ENCODE measurements around the gene SRRM2. TPM values are rescaled to one million over a fixed set of nuclear protein-coding genes. Genes with fewer than 3 reads are reported as not detected.

Gene SRRM2
- total RNA-seq, 1 experiment from 2014 or later = 617 TPM

DNA sequence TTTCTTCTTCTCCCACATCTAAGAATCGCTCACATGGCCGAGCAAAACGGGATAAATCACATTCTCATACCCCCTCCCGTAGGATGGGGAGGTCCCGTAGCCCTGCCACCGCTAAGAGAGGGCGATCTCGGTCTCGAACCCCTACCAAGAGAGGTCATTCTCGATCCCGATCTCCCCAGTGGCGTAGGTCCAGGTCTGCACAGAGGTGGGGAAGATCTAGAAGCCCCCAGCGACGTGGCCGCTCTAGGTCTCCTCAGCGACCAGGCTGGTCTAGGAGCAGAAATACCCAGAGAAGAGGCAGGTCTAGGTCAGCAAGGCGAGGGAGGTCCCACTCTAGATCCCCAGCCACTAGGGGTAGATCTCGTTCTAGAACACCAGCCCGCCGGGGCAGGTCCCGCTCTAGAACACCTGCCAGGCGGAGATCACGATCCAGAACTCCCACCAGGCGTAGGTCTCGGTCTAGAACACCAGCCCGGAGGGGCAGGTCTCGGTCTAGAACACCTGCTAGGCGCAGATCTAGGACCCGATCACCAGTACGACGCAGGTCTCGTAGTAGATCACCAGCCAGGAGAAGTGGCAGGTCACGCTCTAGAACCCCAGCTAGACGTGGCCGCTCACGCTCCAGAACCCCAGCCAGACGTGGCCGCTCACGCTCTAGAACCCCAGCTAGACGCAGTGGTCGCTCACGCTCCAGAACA lies 9.6 kb downstream of the SRRM2 start:
- Histone ChIP-seq H3K36me3 (ENCODE audit: control insufficient read depth, insufficient read depth, low read length) (peaks cover 74% of the 10 kb centered on the region), H3K27ac (ENCODE audit: low read length) (no peak overlapping the region), H3K27me3 (ENCODE audit: control insufficient read depth, insufficient read depth, low read length) (no peaks in the 10 kb centered on the region), H3K4me1 (ENCODE audit: control insufficient read depth, insufficient read depth, low read length) (peaks cover 7% of the 10 kb centered on the region), H3K4me3 (ENCODE audit: low read depth in 2 of 2, low read length in 2 of 2) (no peak overlapping the region), H3K9me3 (ENCODE audit: control insufficient read depth, insufficient read depth, low read depth, low read length) (no peaks in the 10 kb centered on the region; the same call in 1 of the 2 replicates)
- in situ Hi-C loops (cut with HindIII; ENCODE audit: low pct_unique_long_range_greater_than_20kb, low sequenced_read_pairs) (no loop called here), intact Hi-C loops (cut with micrococcal nuclease; ENCODE audit: unreplicated experiment) (no loop called here)
- no TSS peak for BruUV-seq (replicated peaks)
- TF ChIP-seq TCF7L2 (IDR thresholded peaks at IDR 0.05; ENCODE audit: low read depth, low read length) (no peak), REST (IDR thresholded peaks at IDR 0.05; ENCODE audit: insufficient read depth in 1 of 2, low read depth in 2 of 2, low read length in 1 of 2) (no peak), SIN3A (IDR thresholded peaks at IDR 0.05; ENCODE audit: borderline replicate concordance, insufficient read depth, low read depth, low read length) (no peak), POLR2AphosphoS5 (IDR thresholded peaks at IDR 0.05; ENCODE audit: low read depth, low read length) (no peak)
- TF ChIP-seq, protein P1, sequence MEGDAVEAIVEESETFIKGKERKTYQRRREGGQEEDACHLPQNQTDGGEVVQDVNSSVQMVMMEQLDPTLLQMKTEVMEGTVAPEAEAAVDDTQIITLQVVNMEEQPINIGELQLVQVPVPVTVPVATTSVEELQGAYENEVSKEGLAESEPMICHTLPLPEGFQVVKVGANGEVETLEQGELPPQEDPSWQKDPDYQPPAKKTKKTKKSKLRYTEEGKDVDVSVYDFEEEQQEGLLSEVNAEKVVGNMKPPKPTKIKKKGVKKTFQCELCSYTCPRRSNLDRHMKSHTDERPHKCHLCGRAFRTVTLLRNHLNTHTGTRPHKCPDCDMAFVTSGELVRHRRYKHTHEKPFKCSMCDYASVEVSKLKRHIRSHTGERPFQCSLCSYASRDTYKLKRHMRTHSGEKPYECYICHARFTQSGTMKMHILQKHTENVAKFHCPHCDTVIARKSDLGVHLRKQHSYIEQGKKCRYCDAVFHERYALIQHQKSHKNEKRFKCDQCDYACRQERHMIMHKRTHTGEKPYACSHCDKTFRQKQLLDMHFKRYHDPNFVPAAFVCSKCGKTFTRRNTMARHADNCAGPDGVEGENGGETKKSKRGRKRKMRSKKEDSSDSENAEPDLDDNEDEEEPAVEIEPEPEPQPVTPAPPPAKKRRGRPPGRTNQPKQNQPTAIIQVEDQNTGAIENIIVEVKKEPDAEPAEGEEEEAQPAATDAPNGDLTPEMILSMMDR (IDR thresholded peaks at IDR 0.05) = no peak
- CTCF ChIA-PET = no interaction called here
- DNase-seq (ENCODE audit: low read depth, low spot score) (no peak), ATAC-seq (no peak)
- POLR2A ChIA-PET = no interaction called here

DNA sequence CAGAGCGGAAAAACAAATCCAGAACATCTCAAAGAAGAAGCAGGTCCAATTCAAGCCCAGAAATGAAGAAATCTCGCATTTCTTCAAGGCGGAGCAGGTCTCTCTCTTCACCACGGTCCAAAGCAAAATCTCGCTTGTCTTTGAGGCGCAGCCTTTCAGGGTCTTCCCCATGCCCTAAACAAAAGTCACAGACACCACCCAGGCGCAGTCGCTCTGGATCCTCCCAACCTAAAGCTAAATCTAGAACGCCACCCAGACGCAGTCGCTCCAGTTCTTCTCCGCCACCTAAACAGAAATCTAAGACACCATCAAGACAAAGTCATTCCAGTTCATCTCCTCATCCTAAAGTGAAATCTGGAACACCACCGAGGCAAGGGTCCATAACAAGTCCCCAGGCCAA lies 10.3 kb downstream of the SRRM2 start:
- in situ Hi-C loops (cut with HindIII; ENCODE audit: low pct_unique_long_range_greater_than_20kb, low sequenced_read_pairs) = no loop called here
- DNase-seq (ENCODE audit: low read depth, low spot score) = no peak
- H3K36me3 ChIP-seq (ENCODE audit: control insufficient read depth, insufficient read depth, low read length) = peaks cover 71% of the 10 kb centered on the region
- BruUV-seq (replicated peaks) = no TSS peak
- POLR2A ChIA-PET = no interaction called here
- no peaks in the 10 kb centered on the region for H3K27me3 ChIP-seq (ENCODE audit: control insufficient read depth, insufficient read depth, low read length)
- H3K4me3 ChIP-seq (ENCODE audit: low read depth in 2 of 2, low read length in 2 of 2) = no peak overlapping the region
- intact Hi-C loops (cut with micrococcal nuclease; ENCODE audit: unreplicated experiment) = no loop called here
- ATAC-seq = no peak
- CTCF ChIA-PET = no interaction called here
- H3K4me1 ChIP-seq (ENCODE audit: control insufficient read depth, insufficient read depth, low read length) = peaks cover 13% of the 10 kb centered on the region
- H3K27ac ChIP-seq (ENCODE audit: low read length) = no peak overlapping the region
- no peaks in the 10 kb centered on the region; the same call in 1 of the 2 replicates for H3K9me3 ChIP-seq (ENCODE audit: control insufficient read depth, insufficient read depth, low read depth, low read length)
- TF ChIP-seq SIN3A (IDR thresholded peaks at IDR 0.05; ENCODE audit: borderline replicate concordance, insufficient read depth, low read depth, low read length) (no peak), TCF7L2 (IDR thresholded peaks at IDR 0.05; ENCODE audit: low read depth, low read length) (no peak), POLR2AphosphoS5 (IDR thresholded peaks at IDR 0.05; ENCODE audit: low read depth, low read length) (no peak), REST (IDR thresholded peaks at IDR 0.05; ENCODE audit: insufficient read depth in 1 of 2, low read depth in 2 of 2, low read length in 1 of 2) (no peak)
- TF ChIP-seq, protein P1 (IDR thresholded peaks at IDR 0.05) = no peak

Measured in Panc1 (cell line).